HEK293 (cell line): ENCODE measurements around the gene NAP1L4.

ENCODE experiments used
- CTCF ChIA-PET: fragments of 350-600 bp; formaldehyde crosslinking; extraction: SDS; loops from one replicate; lab custom pipeline; 2021; ENCODE audit warnings: antibody characterized with exemption; lab: Yijun Ruan, JAX
- POLR2A ChIA-PET: fragments of 300-600 bp; formaldehyde crosslinking; extraction: SDS; loops from one replicate; lab custom pipeline; 2020; ENCODE audit warnings: antibody characterized with exemption, inconsistent platforms; lab: Yijun Ruan, JAX
- H3K27ac ChIP-seq: fragments of 200-500 bp; sonication (Bioruptor generic); 2 replicates; pipeline ENCODE4 v1.5.1; 2014; ENCODE audit warnings: low read depth, low read length, control low read depth, inconsistent platforms; ENCODE audit errors: extremely low read depth
- H3K36me3 ChIP-seq, 2 experiments: fragments of 200-500 bp in 1 of 2; sonication (Bioruptor generic) in 1 of 2; 1 replicate in 1 of 2; 2 replicates in 1 of 2; pipeline ENCODE4 v1.5.1; 2014 to 2017; ENCODE audit warnings: inconsistent platforms in 2 of 2, low read length in 2 of 2; ENCODE audit not compliant: control insufficient read depth in 2 of 2, insufficient read depth in 1 of 2
- H3K4me1 ChIP-seq: fragments of 200-500 bp; sonication (Bioruptor generic); 2 replicates; pipeline ENCODE4 v1.5.1; 2014; ENCODE audit warnings: mild to moderate bottlenecking, low read length, inconsistent platforms; ENCODE audit not compliant: control insufficient read depth, insufficient read depth
- H3K4me3 ChIP-seq: 2 replicates; pipeline ENCODE4 v1.5.1; 2011; ENCODE audit warnings: low read depth, mild to moderate bottlenecking, control low read depth, low read length, moderate library complexity
- H3K9me3 ChIP-seq: fragments of 200-500 bp; sonication (Bioruptor generic); 2 replicates; pipeline ENCODE4 v1.5.1; 2014; ENCODE audit warnings: low read depth, low read length, inconsistent platforms; ENCODE audit not compliant: control insufficient read depth, insufficient read depth
- KLF7 ChIP-seq: fragments of 450-650 bp; formaldehyde crosslinking; IDR thresholded peaks from 2 replicates; pipeline ENCODE4 v1.5.1; 2016; ENCODE audit warnings: missing biosample characterization, missing genetic modification characterization, borderline replicate concordance
- REPIN1 ChIP-seq: fragments of 450-650 bp; formaldehyde crosslinking; IDR thresholded peaks from 2 replicates; pipeline ENCODE4 v1.5.1; 2017; ENCODE audit warnings: missing biosample characterization, missing genetic modification characterization, low read depth
- YY2 ChIP-seq: fragments of 450-650 bp; formaldehyde crosslinking; IDR thresholded peaks from 2 replicates; pipeline ENCODE4 v1.5.1; 2016; ENCODE audit warnings: missing biosample characterization, missing genetic modification characterization
- ZFHX2 ChIP-seq: fragments of 450-650 bp; formaldehyde crosslinking; conservative IDR thresholded peaks from 2 replicates; pipeline ENCODE4 v1.5.1; 2016; ENCODE audit warnings: missing biosample characterization, missing genetic modification characterization
- ZNF221 ChIP-seq: fragments of 450-650 bp; formaldehyde crosslinking; IDR thresholded peaks from 2 replicates; pipeline ENCODE4 v1.5.1; 2017; ENCODE audit warnings: missing biosample characterization, missing genetic modification characterization, borderline replicate concordance
- ZNF266 ChIP-seq: fragments of 450-650 bp; formaldehyde crosslinking; IDR thresholded peaks from 2 replicates; pipeline ENCODE4 v1.5.1; 2016; ENCODE audit warnings: missing biosample characterization, missing genetic modification characterization, low read depth
- ZNF274 ChIP-seq, 2 experiments: fragments of 200-500 bp in 1 of 2; fragments of 450-650 bp in 1 of 2; sonication (Bioruptor generic) in 1 of 2; formaldehyde crosslinking in 1 of 2; IDR thresholded peaks; 2 replicates each; pipeline versions ENCODE4 v1.5.1 to v1.6.1; 2014 to 2016; ENCODE audit warnings: borderline replicate concordance in 1 of 2, inconsistent platforms in 1 of 2, low read length in 1 of 2, missing biosample characterization in 1 of 2, missing genetic modification characterization in 1 of 2
- ZNF302 ChIP-seq: fragments of 450-650 bp; formaldehyde crosslinking; IDR thresholded peaks from 2 replicates; pipeline ENCODE4 v1.5.1; 2016; ENCODE audit warnings: missing biosample characterization, missing genetic modification characterization, low read depth
- ZNF324 ChIP-seq: fragments of 450-650 bp; formaldehyde crosslinking; IDR thresholded peaks from 2 replicates; pipeline ENCODE4 v1.5.1; 2016; ENCODE audit warnings: missing biosample characterization, missing genetic modification characterization
- ZNF433 ChIP-seq: fragments of 450-650 bp; formaldehyde crosslinking; IDR thresholded peaks from 2 replicates; pipeline ENCODE4 v1.5.1; 2016; ENCODE audit warnings: missing biosample characterization, missing genetic modification characterization, low read depth
- ZNF596 ChIP-seq: fragments of 450-650 bp; IDR thresholded peaks from 2 replicates; pipeline ENCODE4 v1.5.0; 2018; ENCODE audit warnings: missing biosample characterization, mild to moderate bottlenecking, missing genetic modification characterization, moderate library complexity
- ZNF623 ChIP-seq: fragments of 450-650 bp; formaldehyde crosslinking; IDR thresholded peaks from 2 replicates; pipeline ENCODE4 v1.5.1; 2016; ENCODE audit warnings: missing biosample characterization, missing genetic modification characterization
- ZNF830 ChIP-seq: fragments of 450-650 bp; IDR thresholded peaks from 2 replicates; pipeline ENCODE4 v1.5.0; 2018; ENCODE audit warnings: missing biosample characterization, missing genetic modification characterization, low read depth, mild to moderate bottlenecking, moderate library complexity
- TF ChIP-seq, protein P1 (sequence below): fragments of 450-650 bp; formaldehyde crosslinking; IDR thresholded peaks from 2 replicates; pipeline ENCODE4 v1.5.1; 2016; ENCODE audit warnings: missing biosample characterization, missing genetic modification characterization
- TF ChIP-seq, protein P2 (sequence below): fragments of 450-650 bp; formaldehyde crosslinking; IDR thresholded peaks from 2 replicates; pipeline ENCODE4 v1.5.1; 2017; ENCODE audit warnings: missing biosample characterization, missing genetic modification characterization
- TF ChIP-seq, protein P3 (sequence below): fragments of 450-650 bp; formaldehyde crosslinking; IDR thresholded peaks from 2 replicates; pipeline ENCODE4 v1.5.1; 2016; ENCODE audit warnings: missing biosample characterization, missing genetic modification characterization

Gene NAP1L4

DNA sequence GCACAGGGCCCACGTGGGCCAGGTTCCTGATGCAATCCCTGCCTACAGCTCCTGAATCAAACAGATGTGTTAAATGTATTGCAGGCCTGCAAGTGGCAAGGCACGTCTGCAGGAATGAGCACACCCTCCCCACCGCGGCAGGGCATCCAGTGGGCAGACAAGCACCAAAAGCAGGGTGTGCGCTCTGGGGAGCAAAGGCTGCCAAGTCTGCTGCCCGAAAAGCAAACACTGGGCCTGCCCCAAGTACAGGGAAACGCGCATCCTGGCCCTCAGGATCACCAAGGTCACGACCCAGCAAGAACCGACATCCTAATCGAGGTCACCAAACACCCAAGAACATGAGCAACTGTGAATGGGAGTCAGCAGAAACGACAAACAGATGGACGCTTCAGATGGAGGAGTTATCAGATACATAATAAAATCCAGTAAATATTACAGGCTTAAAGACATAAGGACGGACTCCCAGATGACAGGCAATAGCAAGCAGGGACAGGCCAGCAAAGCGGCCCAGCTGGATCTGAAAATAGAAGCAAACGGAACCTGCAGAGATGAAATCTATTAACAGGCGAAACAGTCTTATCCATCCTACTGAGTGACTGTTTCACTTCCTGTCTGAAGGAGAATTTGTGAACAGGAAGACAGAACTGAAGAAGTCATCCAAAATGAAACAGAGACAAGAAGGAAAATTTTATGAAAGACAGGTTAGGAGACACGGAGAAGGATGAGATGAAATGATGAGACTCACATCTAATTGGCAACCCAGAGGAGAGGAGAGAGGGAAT lies 38.4 kb upstream of the NAP1L4 start:
- Histone ChIP-seq H3K4me1 (no peaks in the 10 kb centered on the region), H3K36me3 (peaks cover 3 to 84% of the 10 kb centered on the region in 2 experiments; a peak in 2 of 3 replicates), H3K27ac (no peak overlapping the region), H3K9me3 (no peaks in the 10 kb centered on the region), H3K4me3 (no peak overlapping the region)
- ChIA-PET POLR2A (no interaction called here), CTCF (interaction anchor here (1.7 kb wide), 1 partner anchor 61 kb away, joined by 7 read pairs; no protein-coding TSS in a partner anchor)
- no peak for TF ChIP-seq ZNF274 (IDR thresholded peaks at IDR 0.05; ENCODE audit: low read length)
- TF ChIP-seq ZNF274 (tag by site-specific recombination; IDR thresholded peaks at IDR 0.05; ENCODE audit: borderline replicate concordance), result no peak
- TF ChIP-seq ZNF596, result no peak
- TF ChIP-seq, protein P1, sequence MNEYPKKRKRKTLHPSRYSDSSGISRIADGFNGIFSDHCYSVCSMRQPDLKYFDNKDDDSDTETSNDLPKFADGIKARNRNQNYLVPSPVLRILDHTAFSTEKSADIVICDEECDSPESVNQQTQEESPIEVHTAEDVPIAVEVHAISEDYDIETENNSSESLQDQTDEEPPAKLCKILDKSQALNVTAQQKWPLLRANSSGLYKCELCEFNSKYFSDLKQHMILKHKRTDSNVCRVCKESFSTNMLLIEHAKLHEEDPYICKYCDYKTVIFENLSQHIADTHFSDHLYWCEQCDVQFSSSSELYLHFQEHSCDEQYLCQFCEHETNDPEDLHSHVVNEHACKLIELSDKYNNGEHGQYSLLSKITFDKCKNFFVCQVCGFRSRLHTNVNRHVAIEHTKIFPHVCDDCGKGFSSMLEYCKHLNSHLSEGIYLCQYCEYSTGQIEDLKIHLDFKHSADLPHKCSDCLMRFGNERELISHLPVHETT (tag by site-specific recombination), result no peak
- TF ChIP-seq ZNF266, result no peak
- TF ChIP-seq, protein P2, sequence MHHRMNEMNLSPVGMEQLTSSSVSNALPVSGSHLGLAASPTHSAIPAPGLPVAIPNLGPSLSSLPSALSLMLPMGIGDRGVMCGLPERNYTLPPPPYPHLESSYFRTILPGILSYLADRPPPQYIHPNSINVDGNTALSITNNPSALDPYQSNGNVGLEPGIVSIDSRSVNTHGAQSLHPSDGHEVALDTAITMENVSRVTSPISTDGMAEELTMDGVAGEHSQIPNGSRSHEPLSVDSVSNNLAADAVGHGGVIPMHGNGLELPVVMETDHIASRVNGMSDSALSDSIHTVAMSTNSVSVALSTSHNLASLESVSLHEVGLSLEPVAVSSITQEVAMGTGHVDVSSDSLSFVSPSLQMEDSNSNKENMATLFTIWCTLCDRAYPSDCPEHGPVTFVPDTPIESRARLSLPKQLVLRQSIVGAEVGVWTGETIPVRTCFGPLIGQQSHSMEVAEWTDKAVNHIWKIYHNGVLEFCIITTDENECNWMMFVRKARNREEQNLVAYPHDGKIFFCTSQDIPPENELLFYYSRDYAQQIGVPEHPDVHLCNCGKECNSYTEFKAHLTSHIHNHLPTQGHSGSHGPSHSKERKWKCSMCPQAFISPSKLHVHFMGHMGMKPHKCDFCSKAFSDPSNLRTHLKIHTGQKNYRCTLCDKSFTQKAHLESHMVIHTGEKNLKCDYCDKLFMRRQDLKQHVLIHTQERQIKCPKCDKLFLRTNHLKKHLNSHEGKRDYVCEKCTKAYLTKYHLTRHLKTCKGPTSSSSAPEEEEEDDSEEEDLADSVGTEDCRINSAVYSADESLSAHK, result no peak
- no peak for TF ChIP-seq REPIN1 (tag by site-specific recombination)
- no peak for TF ChIP-seq YY2
- no peak for TF ChIP-seq ZNF623 (tag by site-specific recombination)
- TF ChIP-seq KLF7 (tag by site-specific recombination), result no peak
- no peak for TF ChIP-seq ZNF433
- no peak for TF ChIP-seq ZNF830 (tag by site-specific recombination)
- TF ChIP-seq ZFHX2 (tag by site-specific recombination), result no peak
- no peak for TF ChIP-seq ZNF302 (tag by site-specific recombination)
- no peak for TF ChIP-seq ZNF324
- TF ChIP-seq ZNF221 (tag by site-specific recombination), result no peak

DNA sequence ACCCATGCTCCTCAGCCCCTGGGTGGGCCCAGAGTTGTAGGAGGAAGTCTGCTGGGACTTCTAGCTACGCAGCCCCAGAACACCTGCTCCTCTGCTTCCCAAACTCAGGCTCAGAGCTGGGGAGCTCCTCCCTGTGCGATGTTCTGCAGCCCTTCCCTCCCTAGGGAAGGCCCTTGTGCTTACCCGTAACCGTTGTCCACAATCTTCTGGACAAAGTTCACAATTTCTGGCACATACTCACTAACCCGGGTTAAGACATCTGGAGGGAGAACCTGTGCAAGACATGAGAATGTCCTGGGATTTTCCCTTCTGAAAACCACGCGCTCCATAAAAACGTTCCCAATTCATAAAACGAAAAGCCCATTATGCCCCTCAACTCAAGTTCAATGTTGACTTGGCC lies 36.7 kb upstream of the NAP1L4 start:
- Histone ChIP-seq H3K9me3 (no peaks in the 10 kb centered on the region), H3K4me1 (no peaks in the 10 kb centered on the region), H3K4me3 (no peak overlapping the region), H3K36me3 (peaks cover 2 to 83% of the 10 kb centered on the region in 2 experiments; a peak in 2 of 3 replicates), H3K27ac (no peak overlapping the region)
- CTCF ChIA-PET, result interaction anchor here (0.6 to 1.3 kb wide), 3 partner anchors 8 to 516 kb away, joined by 3 to 6 read pairs (median 3); no protein-coding TSS in a partner anchor
- POLR2A ChIA-PET, result no interaction called here
- TF ChIP-seq, protein P3, sequence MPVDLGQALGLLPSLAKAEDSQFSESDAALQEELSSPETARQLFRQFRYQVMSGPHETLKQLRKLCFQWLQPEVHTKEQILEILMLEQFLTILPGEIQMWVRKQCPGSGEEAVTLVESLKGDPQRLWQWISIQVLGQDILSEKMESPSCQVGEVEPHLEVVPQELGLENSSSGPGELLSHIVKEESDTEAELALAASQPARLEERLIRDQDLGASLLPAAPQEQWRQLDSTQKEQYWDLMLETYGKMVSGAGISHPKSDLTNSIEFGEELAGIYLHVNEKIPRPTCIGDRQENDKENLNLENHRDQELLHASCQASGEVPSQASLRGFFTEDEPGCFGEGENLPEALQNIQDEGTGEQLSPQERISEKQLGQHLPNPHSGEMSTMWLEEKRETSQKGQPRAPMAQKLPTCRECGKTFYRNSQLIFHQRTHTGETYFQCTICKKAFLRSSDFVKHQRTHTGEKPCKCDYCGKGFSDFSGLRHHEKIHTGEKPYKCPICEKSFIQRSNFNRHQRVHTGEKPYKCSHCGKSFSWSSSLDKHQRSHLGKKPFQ (tag by site-specific recombination), result no peak
